Measurements from ENCODE around the gene DLGAP1. TPM values are rescaled to one million over a fixed set of nuclear protein-coding genes. Genes with fewer than 3 reads are reported as not detected.

DLGAP1 gene
- total and polyA plus RNA-seq, 2 of the 8 experiments (the other 6 are each of a cell fraction or from before 2014, with no cell fraction given) = 11.8 to 16.9 TPM

DNA sequence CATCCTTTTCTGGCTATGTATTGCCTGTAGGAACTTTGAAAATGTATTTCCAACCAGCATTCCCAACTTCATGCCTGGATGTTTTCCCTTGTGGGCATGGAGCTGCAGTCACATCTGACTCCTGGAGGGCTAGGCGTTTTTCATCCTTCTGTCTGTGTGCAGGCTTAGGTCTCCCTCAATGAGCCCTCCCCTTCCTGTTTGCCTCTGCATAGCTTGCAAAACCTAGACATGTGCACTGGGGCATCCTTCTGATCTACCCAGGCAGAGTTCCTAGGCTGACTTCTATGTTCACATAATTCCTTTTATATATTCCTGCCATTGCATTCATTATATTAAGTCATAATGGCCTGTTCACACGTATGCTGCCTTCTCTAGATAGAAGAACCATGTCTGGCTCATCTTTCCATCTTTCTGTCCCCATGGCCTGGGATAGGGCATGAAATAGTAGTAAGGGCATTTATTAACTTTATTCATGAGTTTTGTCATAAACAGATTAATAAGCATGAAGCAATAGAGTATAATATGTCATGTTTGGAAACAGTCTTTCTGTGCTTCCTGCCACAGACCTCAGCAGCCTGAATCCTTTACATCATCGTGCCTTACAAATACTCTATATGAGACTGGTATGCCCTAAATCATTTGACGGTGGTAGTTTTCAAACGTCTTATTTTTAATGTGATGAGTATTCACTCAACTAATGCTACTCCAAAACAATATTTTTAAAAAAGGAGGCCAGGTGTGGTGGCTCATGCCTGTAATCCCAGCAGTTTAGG lies 809.5 kb downstream of the DLGAP1 start (continued):
- TF ChIP-seq ATF2 (IDR thresholded peaks at IDR 0.05; ENCODE audit: low read length) = no peak
- no peak for TF ChIP-seq MAX (IDR thresholded peaks at IDR 0.05)
- TF ChIP-seq CBX5 (IDR thresholded peaks at IDR 0.05; ENCODE audit: low read depth, low read length) = no peak
- TF ChIP-seq PHF8 (conservative IDR thresholded peaks at IDR 0.05; ENCODE audit: low read depth, low read length) = no peak
- no peak for TF ChIP-seq SP2 (IDR thresholded peaks at IDR 0.05; ENCODE audit: low read length)
- TF ChIP-seq ASH2L (IDR thresholded peaks at IDR 0.05; ENCODE audit: low read length) = no peak
- TF ChIP-seq SUZ12 (IDR thresholded peaks at IDR 0.05; ENCODE audit: low read length) = no peak
